COLO668 (cell line): ENCODE results near the gene EPC1.
"Not testable (repeated sequence)": the region's sequence is repeated elsewhere in the genome, so short reads cannot be mapped to it uniquely, and the experiment has no call there.

Experiments
- DNase-seq: peaks from one replicate; lab custom pipeline; 2025; ENCODE audit not compliant: unreplicated experiment; lab: John Stamatoyannopoulos, UW

EPC1 gene, protein sequence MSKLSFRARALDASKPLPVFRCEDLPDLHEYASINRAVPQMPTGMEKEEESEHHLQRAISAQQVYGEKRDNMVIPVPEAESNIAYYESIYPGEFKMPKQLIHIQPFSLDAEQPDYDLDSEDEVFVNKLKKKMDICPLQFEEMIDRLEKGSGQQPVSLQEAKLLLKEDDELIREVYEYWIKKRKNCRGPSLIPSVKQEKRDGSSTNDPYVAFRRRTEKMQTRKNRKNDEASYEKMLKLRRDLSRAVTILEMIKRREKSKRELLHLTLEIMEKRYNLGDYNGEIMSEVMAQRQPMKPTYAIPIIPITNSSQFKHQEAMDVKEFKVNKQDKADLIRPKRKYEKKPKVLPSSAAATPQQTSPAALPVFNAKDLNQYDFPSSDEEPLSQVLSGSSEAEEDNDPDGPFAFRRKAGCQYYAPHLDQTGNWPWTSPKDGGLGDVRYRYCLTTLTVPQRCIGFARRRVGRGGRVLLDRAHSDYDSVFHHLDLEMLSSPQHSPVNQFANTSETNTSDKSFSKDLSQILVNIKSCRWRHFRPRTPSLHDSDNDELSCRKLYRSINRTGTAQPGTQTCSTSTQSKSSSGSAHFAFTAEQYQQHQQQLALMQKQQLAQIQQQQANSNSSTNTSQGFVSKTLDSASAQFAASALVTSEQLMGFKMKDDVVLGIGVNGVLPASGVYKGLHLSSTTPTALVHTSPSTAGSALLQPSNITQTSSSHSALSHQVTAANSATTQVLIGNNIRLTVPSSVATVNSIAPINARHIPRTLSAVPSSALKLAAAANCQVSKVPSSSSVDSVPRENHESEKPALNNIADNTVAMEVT

DNA sequence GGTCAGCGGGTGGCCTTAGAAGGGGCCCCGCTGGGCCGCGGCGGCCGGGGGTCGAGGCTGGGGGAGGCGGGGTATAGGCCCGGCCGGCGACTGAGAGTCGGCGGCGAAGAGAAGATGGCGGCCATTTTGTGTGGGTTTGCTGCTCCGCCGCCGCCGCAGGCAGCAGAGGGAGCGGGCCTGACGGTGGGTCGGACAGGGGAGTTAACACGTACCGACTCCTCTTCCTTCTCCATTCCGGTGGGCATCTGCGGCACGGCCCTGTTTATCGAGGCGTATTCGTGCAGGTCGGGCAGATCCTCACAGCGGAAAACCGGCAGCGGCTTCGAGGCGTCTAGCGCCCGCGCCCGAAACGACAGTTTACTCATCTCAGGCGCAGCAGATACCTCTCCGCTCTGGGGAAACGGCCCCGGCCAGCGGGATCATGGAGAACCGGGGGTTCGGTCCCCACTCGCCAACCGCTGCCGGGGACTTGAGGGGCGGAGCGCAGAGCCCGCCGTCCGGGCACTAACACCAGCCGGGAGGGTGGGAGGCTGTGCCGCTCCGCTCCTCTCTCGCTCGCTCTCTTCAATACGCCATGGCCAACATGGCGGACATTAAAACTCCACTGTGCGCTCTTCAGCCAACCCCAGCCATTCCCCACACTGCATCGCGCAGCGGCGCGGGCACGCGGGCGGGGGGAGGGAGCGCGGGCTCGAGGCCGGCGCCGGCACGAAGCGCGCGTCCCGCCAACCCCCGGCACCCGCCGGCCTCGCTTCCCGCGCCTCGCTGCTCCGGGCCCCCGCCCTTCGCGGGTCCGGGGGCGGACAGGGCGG, at the start of gene EPC1:
TSS of gene EPC1 (minus strand) at position 608 of the 812 bp plus-strand sequence. CDS start at position 365, 243 bp downstream.
- peak; percentile 86 for DNase-seq

GRCh38 chr10:32393911-32394310, 47.0 kb upstream of the EPC1 start:
- DNase-seq: no peak

DNA sequence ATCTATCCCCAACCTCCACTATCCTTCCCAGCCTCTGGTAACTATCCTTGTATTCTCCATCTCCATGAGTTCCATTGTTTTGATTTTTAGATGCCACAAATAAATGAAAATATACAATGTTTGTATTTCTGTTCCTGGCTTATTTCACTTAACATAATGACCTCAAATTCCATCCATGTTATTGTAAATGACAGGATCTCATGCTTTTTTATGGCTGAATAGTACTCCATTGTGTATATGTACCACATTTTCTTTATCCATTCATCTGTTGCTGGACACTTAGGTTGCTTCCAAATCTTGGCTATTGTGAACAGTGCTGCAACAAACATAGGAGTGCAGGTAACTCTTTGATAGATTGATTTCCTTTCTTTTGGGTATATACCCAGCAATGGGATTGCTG, 45.3 kb upstream of the EPC1 start:
- DNase-seq: not testable (repeated sequence)

DNA sequence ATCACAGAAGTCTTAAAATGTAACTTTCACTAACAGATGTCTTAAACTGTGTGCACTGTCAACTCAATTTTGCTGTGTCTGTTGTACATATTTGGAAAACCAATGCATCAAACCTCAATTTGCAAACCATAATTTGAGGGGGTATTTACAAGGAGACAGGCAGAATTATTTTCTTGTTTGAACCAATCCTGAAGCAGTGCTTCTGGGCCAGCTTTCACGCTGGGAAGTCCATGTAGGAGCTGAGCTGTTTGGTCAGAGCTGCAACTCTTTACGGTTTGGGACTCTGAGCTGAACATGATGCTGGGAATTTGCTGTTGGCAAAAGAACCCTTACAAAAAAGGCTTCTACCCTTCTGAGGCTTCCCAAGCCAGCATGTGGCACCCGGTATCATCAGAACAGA, 43.2 kb upstream of the EPC1 start:
- no peak for DNase-seq

GRCh38 chr10:32388258-32389027, 41.5 kb upstream of the EPC1 start:
- no peak for DNase-seq

GRCh38 chr10:32386623-32387260, 39.8 kb upstream of the EPC1 start:
- no peak for DNase-seq

- DNase-seq: no peak
Observed at GRCh38 chr10:32384171-32384570, 37.2 kb upstream of the EPC1 start.

DNA sequence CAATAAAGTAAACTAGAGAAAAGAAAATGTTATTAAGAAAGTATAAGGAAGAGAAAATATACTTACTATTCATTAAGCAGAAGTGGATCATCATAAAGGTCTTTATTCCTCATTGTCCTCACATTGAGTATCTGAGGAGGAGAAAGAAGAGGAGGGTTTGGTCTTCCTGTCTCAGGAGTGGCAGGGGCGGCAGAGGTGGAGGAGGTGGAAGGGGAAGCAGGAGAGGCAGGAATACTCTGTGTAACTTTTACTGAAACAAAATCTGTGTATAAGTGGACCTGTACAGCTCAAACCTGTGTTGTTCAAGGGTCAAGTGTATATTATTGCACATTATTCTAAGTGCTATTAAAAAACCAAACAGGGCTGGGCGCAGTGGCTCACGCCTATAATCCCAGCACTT, 34.2 kb upstream of the EPC1 start:
- no peak for DNase-seq

DNA sequence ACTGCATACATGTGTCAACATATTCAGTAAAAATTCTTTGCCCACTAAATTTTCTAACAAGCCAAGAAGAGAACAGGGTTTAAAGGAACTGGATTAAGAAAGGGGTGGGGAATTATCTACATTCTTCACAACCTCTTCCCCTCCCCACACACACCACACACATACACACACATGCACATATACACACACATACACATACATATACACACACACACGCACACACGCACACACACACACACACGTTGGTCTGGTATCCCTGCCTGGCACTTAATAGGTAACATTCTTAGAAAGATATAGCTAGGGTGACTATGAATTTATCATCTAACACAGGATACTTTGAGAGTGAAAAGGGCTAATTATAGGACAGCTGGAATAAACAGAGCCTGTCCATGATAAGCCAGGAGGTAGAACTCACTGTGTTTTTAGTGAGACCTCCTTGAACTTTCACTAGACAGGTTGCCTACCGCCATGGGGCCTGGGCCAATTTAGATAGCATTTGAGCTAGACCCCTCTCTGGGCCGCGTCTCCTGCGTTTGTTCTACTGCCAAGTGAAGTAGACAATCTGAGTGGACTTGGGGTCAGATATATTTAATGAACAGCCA, 33.1 kb upstream of the EPC1 start:
- DNase-seq: no peak

DNA sequence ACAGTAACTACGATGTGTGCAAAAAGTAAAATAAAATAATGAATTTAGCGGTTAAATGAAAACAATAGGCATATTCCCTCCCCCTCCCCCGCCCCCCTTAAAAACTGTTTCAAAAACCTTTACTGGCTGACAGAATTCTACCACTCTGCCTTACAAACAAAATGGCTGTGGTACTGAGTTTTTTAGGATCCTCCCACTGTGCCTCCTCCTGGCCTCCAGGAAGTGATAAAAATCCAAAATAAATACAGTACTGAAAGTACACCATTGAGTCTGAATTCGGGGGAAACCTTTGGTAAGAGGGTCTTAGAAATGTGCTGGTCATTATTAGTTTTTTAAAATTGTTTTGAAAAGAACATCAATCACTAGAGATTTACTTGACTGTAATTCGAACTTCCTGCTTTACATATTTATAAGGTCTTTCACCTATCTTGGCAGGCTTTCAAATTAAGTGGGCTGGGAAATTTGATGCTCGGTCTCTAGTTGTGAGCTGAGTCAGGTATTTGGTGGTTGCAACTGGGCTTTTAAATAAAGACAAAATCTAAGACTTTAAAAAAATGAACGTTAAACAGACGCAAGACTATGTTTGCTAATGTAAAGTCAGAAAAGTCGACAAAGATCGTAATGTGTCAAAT, 32.5 kb upstream of the EPC1 start:
- DNase-seq: peak; percentile 8

DNA sequence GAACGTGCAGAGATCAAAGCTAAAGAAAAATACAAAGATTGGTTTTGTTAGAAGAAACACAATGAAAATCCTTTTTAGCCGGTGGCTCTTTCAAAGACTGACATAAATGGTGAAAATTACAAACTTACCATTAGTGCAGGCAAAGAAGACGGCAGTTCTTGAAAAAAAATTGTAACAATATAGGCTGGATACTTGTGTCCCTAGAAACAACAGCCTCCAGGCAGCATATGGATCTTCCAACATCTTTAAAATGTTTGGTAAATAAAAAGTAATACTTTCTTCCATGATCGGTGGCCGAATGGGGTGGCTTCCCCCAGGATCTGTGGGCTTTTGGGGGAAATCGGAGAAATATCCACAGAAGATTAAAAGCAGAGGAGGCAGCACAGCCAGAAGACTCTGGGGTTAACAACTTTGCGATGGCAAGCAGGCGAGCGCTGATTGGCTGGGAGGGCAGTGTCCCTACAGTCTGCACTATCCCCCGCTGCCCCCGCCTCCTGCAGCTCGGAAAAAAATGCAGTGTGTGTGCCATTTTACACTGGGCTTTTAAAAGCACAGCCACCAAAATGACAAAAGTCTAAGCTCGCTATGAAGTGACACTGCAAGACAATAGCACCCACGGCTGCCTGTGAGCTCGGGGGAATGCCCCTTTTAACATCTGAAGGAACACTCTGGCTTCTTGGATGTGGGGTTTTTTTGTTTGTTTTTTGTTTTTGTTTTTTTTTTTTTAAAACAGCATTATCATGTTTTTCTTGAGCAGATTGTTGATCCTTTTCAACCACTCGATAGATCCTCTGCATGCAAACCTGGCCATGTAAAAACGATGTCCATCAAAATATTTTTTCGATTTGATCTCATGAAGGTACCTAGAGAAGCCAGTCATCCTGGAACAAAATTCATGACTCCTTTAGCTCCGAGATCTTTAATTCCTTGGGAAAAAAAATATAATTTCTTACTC, 31.7 kb upstream of the EPC1 start:
- peak; percentile 83 for DNase-seq

DNA sequence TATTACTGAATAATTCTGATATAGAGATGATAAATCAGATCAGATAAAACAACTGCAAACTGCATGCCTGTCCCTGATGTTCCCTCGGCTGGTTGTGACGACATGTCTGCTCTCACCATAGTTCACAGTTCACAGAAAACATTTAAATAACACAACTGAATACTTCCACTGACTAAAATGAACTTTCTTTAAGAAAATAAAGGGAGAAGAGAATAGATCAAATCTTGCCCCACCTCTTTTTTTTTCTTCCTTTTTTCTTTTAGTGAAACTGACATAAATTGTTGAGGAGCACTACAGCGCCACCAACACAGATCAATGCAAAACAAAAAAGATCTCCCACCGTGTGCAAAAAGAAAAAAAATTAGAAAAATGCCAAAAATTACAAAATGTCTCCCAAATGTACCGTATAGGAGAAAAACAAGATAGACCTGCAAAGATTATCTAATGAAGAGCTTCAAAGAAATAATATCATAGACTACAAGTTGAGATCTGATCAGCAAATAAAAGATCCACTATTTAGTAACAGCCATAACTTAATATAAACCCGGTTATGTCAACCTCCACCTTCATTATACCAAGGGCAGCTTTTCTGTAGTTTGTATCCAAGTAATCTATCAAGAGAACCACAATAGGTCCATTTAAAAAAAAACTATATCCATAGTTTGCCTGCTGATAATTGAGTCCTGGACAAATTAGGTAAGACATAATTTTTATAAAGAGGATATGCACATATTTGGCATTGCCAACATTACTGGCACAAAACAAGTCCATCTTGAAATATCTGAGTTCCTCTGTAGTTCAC, 30.7 kb upstream of the EPC1 start:
- DNase-seq: peak; percentile 5

DNA sequence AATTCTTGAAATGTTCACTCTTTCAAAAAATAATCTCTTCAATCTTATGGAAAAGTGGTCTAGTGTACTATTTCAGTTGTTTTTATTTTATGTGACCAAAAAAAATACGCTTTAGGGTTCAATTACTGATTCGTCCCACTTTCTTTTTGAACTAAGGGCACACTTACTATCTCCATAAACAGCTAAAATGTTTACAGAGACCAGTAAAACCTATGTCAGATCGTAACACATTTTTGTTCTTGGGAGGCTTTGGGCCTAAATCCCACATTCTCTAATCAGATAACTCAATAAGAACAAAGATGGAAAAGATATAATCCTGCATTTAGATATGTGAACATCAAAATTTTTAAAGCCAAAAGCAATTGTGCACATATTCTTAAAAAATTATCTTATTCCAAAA, 29.8 kb upstream of the EPC1 start:
- DNase-seq: no peak

DNA sequence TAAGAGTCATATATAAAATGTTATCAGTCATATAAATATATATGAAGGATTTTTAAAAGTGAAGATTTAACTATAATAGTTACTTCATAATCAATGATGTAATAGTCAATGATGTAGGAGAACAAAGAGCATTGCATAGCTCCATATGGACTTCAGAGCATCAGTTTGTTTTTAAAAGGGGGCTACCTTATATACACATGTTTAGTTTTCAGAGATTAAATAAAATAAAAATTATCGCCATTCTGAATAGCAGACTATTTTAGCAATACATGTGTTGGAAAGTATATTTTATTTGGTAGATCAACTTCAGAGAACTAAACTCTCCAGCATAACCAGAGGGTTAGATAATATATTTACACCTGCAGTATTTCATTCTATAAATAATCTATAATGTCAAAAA, 29.1 kb upstream of the EPC1 start:
- no peak for DNase-seq

GRCh38 chr10:32375631-32376030, 28.7 kb upstream of the EPC1 start:
- no peak for DNase-seq

GRCh38 chr10:32374605-32375004, 27.6 kb upstream of the EPC1 start:
- no peak for DNase-seq

- no peak for DNase-seq
Observed at GRCh38 chr10:32373496-32373895, 26.5 kb upstream of the EPC1 start.
